GM18499 (cell line): Measurements from ENCODE around the gene CETP.

Source experiments
- ATAC-seq: cut with Tn5 transposase; IDR thresholded peaks from one replicate; pipeline ENCODE4 v1.9.1; 2021; ENCODE audit warnings: moderate number of reproducible peaks; ENCODE audit not compliant: insufficient read depth, unreplicated experiment

Gene CETP

DNA sequence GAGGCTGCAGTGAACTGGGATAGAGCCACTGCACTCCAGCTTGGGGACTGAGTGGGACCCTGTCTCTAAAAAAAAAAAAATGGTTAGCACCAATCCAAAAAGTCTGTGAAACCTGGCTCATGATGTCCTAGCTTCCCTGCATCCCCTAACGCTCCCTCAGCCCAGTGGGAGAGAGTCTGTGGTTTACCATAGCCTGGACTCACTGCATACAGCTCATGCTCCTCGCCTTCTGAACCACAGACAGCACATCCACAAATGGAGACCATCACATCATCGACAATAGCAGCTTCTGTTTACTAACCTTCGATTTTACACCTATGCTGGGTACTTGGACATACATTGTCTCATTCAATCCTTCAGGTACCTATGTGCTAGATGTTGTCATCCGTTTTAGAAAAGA lies 71.2 kb downstream of the CETP start:
- no peak for ATAC-seq
